ENCODE data around the gene CPNE7.

CPNE7 gene

DNA sequence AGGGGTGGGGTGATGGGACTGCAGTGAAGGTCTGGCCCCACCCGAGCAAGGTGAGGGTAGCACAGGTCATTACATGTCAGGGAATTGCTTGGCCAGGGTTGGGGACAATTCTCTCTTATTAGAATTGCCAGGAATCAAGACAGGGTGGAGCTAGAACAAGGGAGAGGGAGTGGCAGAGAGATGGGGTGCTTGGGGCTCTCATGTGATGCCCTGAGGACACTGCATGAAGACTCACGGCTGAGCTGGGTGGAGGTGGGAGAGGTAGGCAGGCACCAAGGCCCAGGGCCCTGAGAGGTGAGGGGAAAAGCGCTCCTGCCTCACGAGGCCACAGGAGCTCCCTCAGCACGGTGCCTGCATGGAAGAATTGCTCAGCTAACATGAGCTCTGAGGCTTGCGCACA, 41.5 kb downstream of the CPNE7 start:
- no peak for DNase-seq (ENCODE audit: low spot score)
- TF ChIP-seq, protein P1, sequence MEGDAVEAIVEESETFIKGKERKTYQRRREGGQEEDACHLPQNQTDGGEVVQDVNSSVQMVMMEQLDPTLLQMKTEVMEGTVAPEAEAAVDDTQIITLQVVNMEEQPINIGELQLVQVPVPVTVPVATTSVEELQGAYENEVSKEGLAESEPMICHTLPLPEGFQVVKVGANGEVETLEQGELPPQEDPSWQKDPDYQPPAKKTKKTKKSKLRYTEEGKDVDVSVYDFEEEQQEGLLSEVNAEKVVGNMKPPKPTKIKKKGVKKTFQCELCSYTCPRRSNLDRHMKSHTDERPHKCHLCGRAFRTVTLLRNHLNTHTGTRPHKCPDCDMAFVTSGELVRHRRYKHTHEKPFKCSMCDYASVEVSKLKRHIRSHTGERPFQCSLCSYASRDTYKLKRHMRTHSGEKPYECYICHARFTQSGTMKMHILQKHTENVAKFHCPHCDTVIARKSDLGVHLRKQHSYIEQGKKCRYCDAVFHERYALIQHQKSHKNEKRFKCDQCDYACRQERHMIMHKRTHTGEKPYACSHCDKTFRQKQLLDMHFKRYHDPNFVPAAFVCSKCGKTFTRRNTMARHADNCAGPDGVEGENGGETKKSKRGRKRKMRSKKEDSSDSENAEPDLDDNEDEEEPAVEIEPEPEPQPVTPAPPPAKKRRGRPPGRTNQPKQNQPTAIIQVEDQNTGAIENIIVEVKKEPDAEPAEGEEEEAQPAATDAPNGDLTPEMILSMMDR (IDR thresholded peaks at IDR 0.05; ENCODE audit: extremely low read depth, missing control alignments) = no peak

- TF ChIP-seq, protein P1 (IDR thresholded peaks at IDR 0.05; ENCODE audit: extremely low read depth, missing control alignments) = no peak
- no peak for DNase-seq (ENCODE audit: low spot score)
These were observed 42.8 kb downstream of the CPNE7 start for GRCh38 chr16:89618109-89618998.

GRCh38 chr16:89619840-89620239, 44.3 kb downstream of the CPNE7 start:
- no peak for DNase-seq (ENCODE audit: low spot score)
- TF ChIP-seq, protein P1 (IDR thresholded peaks at IDR 0.05; ENCODE audit: extremely low read depth, missing control alignments) = no peak

- TF ChIP-seq, protein P1 (IDR thresholded peaks at IDR 0.05; ENCODE audit: extremely low read depth, missing control alignments) = no peak
- no peak for DNase-seq (ENCODE audit: low spot score)
These were observed 44.9 kb downstream of the CPNE7 start for GRCh38 chr16:89620406-89620841.

DNA sequence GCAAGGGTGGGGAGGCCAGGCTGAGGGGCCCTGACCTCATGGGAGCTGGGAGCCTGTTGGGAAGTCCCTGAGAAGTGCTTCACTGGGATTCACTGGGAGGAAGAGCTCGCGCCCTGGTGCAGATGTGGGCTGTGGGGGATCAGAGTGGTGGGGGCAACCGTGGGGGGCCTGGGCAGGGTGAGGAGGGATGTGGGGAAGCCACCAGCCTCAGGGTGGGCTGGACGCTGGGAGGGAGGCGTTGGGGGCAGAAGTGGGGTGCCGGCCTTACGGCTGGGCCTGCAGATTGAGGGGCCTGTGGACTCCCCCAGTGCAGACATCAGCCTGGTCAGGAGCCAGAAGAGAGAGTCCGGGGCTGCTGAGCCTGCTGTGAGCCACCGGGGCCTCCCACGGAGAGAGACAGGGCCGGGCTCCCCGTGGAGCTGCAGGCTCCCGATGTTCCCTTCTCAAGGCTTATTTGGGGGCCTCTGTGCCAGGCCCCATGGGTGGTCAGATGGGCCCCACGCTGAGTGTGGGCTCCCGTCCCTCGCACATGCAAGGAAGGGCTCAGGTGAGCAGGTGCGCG, 45.7 kb downstream of the CPNE7 start:
- TF ChIP-seq, protein P1 (IDR thresholded peaks at IDR 0.05; ENCODE audit: extremely low read depth, missing control alignments) = no peak
- DNase-seq (ENCODE audit: low spot score) = no peak

- TF ChIP-seq, protein P1 (IDR thresholded peaks at IDR 0.05; ENCODE audit: extremely low read depth, missing control alignments) = no peak
These were observed 46.3 kb downstream of the CPNE7 start for GRCh38 chr16:89621698-89622409.

More at GRCh38 chr16:89621698-89622409, 46.3 kb downstream of the CPNE7 start:
- DNase-seq (ENCODE audit: low spot score) = no peak
